HepG2 (cell line): ENCODE results near the gene KLF11.

Experiments used
- ATF2 ChIP-seq: sonication (generic); formaldehyde crosslinking; IDR thresholded peaks from 2 replicates; pipeline ENCODE4 v1.4.0; 2020; ENCODE audit warnings: missing genetic modification reagents
- CTCF ChIP-seq: sonication (generic); formaldehyde crosslinking; IDR thresholded peaks from 2 replicates; pipeline ENCODE4 v1.5.0; 2020; ENCODE audit warnings: mild to moderate bottlenecking, missing genetic modification reagents, moderate library complexity
- GMEB2 ChIP-seq: IDR thresholded peaks from 2 replicates; pipeline ENCODE4 v1.6.1; 2016; ENCODE audit warnings: missing biosample characterization, missing genetic modification reagents, low read depth
- MYC ChIP-seq: sonication (generic); formaldehyde crosslinking; IDR thresholded peaks from 2 replicates; pipeline ENCODE4 v1.9.0; 2021; ENCODE audit warnings: missing genetic modification reagents, borderline replicate concordance
- RAD51 ChIP-seq: fragments of 450-650 bp; IDR thresholded peaks from 2 replicates; pipeline ENCODE4 v1.6.1; 2016; ENCODE audit warnings: borderline replicate concordance
- SAFB2 ChIP-seq: sonication (generic); formaldehyde crosslinking; IDR thresholded peaks from 2 replicates; pipeline ENCODE4 v1.5.1; 2020; ENCODE audit warnings: missing genetic modification reagents, low read depth, mild to moderate bottlenecking, borderline replicate concordance
- SMC3 ChIP-seq: IDR thresholded peaks from 2 replicates; pipeline ENCODE4 v1.6.1; 2011; ENCODE audit warnings: low read length, improper control_type of control experiment
- SRF ChIP-seq: IDR thresholded peaks from 2 replicates; pipeline ENCODE4 v1.6.1; 2011; ENCODE audit warnings: mild to moderate bottlenecking, low read depth, low read length, moderate library complexity
- ZFX ChIP-seq: sonication (generic); formaldehyde crosslinking; IDR thresholded peaks from 2 replicates; pipeline ENCODE4 v1.4.0; 2020; ENCODE audit warnings: mild to moderate bottlenecking, low read depth, missing genetic modification reagents, moderate library complexity

GRCh38 chr2:10047616-10048500 lies 4.5 kb downstream of the KLF11 start:
- no peak for TF ChIP-seq ZFX (CRISPR knock-in tag)
- TF ChIP-seq CTCF (CRISPR knock-in tag): no peak
- TF ChIP-seq MYC (CRISPR knock-in tag): no peak
- no peak for TF ChIP-seq GMEB2 (CRISPR knock-in tag)
- TF ChIP-seq RAD51: no peak
- no peak for TF ChIP-seq SAFB2 (CRISPR knock-in tag)
- no peak for TF ChIP-seq SRF
- TF ChIP-seq SMC3: no peak
- no peak for TF ChIP-seq ATF2 (CRISPR knock-in tag)
